ENCODE measurements around the gene ATP2C2. TPM values are rescaled to one million over a fixed set of nuclear protein-coding genes. Genes with fewer than 3 reads are reported as not detected.
"Not testable (repeated sequence)": the region's sequence is repeated elsewhere in the genome, so short reads cannot be mapped to it uniquely, and the experiment has no call there.

The ATP2C2 gene
- total RNA-seq, 1 donor from 2014 or later = 17.9 TPM

GRCh38 chr16:84396537-84397008 lies 28.2 kb downstream of the ATP2C2 start:
- no peak for TF ChIP-seq CTCF (IDR thresholded peaks at IDR 0.05; ENCODE audit: insufficient read depth, low read length, poor library complexity, severe bottlenecking)
- peak; percentile 97 for DNase-seq (ENCODE audit: low read depth)
- Histone ChIP-seq H3K36me3 (ENCODE audit: control insufficient read depth, insufficient read depth, low read length) (no peaks in the 10 kb centered on the region), H3K4me3 (ENCODE audit: low read depth, low read length) (no peak overlapping the region), H3K27me3 (ENCODE audit: control insufficient read depth, insufficient read depth, low read length) (peaks cover 3% of the 10 kb centered on the region)

DNA sequence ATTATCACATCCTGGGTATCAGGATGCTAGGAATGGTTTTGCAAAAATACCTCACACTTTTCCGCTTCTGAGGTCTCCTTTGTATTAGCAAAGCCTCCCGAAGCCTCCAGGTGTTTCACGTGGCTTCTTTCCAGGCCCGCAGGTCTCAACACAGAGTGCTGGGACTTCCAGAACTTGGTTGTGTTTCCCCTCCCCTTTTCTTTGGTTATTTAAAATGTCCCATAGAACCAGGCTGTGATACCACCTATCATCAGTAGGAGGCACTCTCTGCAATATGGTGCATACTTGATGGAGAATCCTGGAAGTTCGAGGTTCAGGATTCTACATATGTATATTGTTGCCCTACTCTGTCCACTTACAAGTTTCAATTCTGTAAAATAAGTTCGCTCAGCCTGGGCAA lies 28.8 kb downstream of the ATP2C2 start:
- Histone ChIP-seq H3K4me3 (ENCODE audit: low read depth, low read length) (no peak overlapping the region), H3K36me3 (ENCODE audit: control insufficient read depth, insufficient read depth, low read length) (no peaks in the 10 kb centered on the region), H3K27me3 (ENCODE audit: control insufficient read depth, insufficient read depth, low read length) (peaks cover 3% of the 10 kb centered on the region)
- DNase-seq (ENCODE audit: low read depth) = no peak
- TF ChIP-seq CTCF (IDR thresholded peaks at IDR 0.05; ENCODE audit: insufficient read depth, low read length, poor library complexity, severe bottlenecking) = peak; percentile 44

GRCh38 chr16:84398701-84399100 lies 30.4 kb downstream of the ATP2C2 start:
- DNase-seq (ENCODE audit: low read depth) = no peak
- peaks cover 3% of the 10 kb centered on the region for H3K27me3 ChIP-seq (ENCODE audit: control insufficient read depth, insufficient read depth, low read length)
- no peak for TF ChIP-seq CTCF (IDR thresholded peaks at IDR 0.05; ENCODE audit: insufficient read depth, low read length, poor library complexity, severe bottlenecking)

DNA sequence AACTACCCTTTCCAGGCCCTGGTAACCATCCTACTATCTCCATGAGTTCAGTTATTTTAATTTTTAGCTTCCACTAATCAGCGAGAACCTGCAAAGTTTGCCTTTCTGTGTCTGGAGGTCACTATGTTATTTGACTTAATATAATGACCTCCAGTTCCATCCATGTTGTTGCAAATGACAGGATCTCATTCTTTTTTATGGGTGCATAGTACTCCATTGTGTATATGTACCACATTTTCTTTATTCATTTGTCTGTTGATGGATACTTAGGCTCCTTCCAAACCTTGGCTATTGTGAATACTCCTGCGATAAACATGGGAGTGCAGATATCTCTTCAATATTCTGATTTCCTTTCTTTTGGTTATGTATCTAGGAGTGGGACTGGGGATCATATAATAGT lies 31.6 kb downstream of the ATP2C2 start:
- DNase-seq (ENCODE audit: low read depth); H3K27me3 ChIP-seq (ENCODE audit: control insufficient read depth, insufficient read depth, low read length); H3K4me3 ChIP-seq (ENCODE audit: low read depth, low read length); H3K36me3 ChIP-seq (ENCODE audit: control insufficient read depth, insufficient read depth, low read length): not testable (repeated sequence)

More at GRCh38 chr16:84398701-84399100, 30.4 kb downstream of the ATP2C2 start:
- Histone ChIP-seq H3K36me3 (ENCODE audit: control insufficient read depth, insufficient read depth, low read length) (no peaks in the 10 kb centered on the region), H3K4me3 (ENCODE audit: low read depth, low read length) (no peak overlapping the region)

GRCh38 chr16:84403435-84403834 lies 35.1 kb downstream of the ATP2C2 start:
- not testable (repeated sequence) for H3K36me3 ChIP-seq (ENCODE audit: control insufficient read depth, insufficient read depth, low read length); H3K4me3 ChIP-seq (ENCODE audit: low read depth, low read length); DNase-seq (ENCODE audit: low read depth)
- H3K27me3 ChIP-seq (ENCODE audit: control insufficient read depth, insufficient read depth, low read length) = peaks cover 20% of the 10 kb centered on the region

- Histone ChIP-seq H3K27me3 (ENCODE audit: control insufficient read depth, insufficient read depth, low read length) (peaks cover 17% of the 10 kb centered on the region), H3K4me3 (ENCODE audit: low read depth, low read length) (no peak overlapping the region), H3K36me3 (ENCODE audit: control insufficient read depth, insufficient read depth, low read length) (no peaks in the 10 kb centered on the region)
- no peak for DNase-seq (ENCODE audit: low read depth)
- no peak for TF ChIP-seq CTCF (IDR thresholded peaks at IDR 0.05; ENCODE audit: insufficient read depth, low read length, poor library complexity, severe bottlenecking)
These were observed 36.0 kb downstream of the ATP2C2 start for GRCh38 chr16:84404324-84404723.

- Histone ChIP-seq H3K27me3 (ENCODE audit: control insufficient read depth, insufficient read depth, low read length) (peaks cover 17% of the 10 kb centered on the region), H3K36me3 (ENCODE audit: control insufficient read depth, insufficient read depth, low read length) (no peaks in the 10 kb centered on the region), H3K4me3 (ENCODE audit: low read depth, low read length) (no peak overlapping the region)
- DNase-seq (ENCODE audit: low read depth) = no peak
- TF ChIP-seq CTCF (IDR thresholded peaks at IDR 0.05; ENCODE audit: insufficient read depth, low read length, poor library complexity, severe bottlenecking) = no peak
These were observed 36.8 kb downstream of the ATP2C2 start for GRCh38 chr16:84404936-84405639.

Data from kidney epithelial cell (primary cell).